CD14-positive monocyte (primary cell): ENCODE data around the gene ZNF831. TPM values are rescaled to one million over a fixed set of nuclear protein-coding genes. Genes with fewer than 3 reads are reported as not detected.

Source experiments
- DNase-seq, 3 donors: peaks; one replicate each; pipeline ENCODE4 v3.0.0-alpha.2; 2011 to 2022
- H2AFZ ChIP-seq: 2 replicates; pipeline ENCODE4 v1.6.0; 2012; ENCODE audit warnings: mild to moderate bottlenecking, low read depth, low read length, inconsistent platforms; ENCODE audit not compliant: insufficient read depth, poor library complexity, severe bottlenecking
- H3K27ac ChIP-seq, 2 donors: 1 replicate in 1 of 2; 2 replicates in 1 of 2; pipeline ENCODE4 v1.5.1; 2012 to 2013; ENCODE audit warnings: low read length in 2 of 2, control low read depth in 1 of 2, inconsistent platforms in 1 of 2, low read depth in 1 of 2, mild to moderate bottlenecking in 1 of 2
- H3K27me3 ChIP-seq, 2 donors: one replicate each; pipeline versions ENCODE4 v1.6.0 to v1.6.1; 2011 to 2013; ENCODE audit warnings: low read length in 2 of 2; ENCODE audit not compliant: control insufficient read depth in 2 of 2, insufficient read depth in 2 of 2
- H3K36me3 ChIP-seq, 2 donors: replicated peaks in 1 of 2; 1 replicate in 1 of 2; 2 replicates in 1 of 2; pipeline versions ENCODE4 v1.5.1 to v1.6.1; 2012 to 2013; ENCODE audit warnings: low read length in 2 of 2, control low read depth in 1 of 2, inconsistent platforms in 1 of 2, mild to moderate bottlenecking in 1 of 2; ENCODE audit not compliant: insufficient read depth in 2 of 2, control insufficient read depth in 1 of 2
- H3K4me1 ChIP-seq, 2 donors: 1 replicate in 1 of 2; 2 replicates in 1 of 2; pipeline versions ENCODE4 v1.5.1 to v1.6.1; 2012 to 2013; ENCODE audit warnings: low read length in 2 of 2, control low read depth in 1 of 2, inconsistent platforms in 1 of 2, mild to moderate bottlenecking in 1 of 2, moderate library complexity in 1 of 2; ENCODE audit not compliant: insufficient read depth in 2 of 2, control insufficient read depth in 1 of 2
- H3K4me2 ChIP-seq: replicated peaks from 2 replicates; pipeline ENCODE3; 2012; ENCODE audit warnings: low read length, moderate library complexity, mild to moderate bottlenecking; ENCODE audit not compliant: poor library complexity, severe bottlenecking; ENCODE audit errors: extremely low read depth
- H3K4me3 ChIP-seq, 3 experiments: fragments of 200-600 bp in 1 of 3; sonication (generic) in 1 of 3; replicated peaks in 1 of 3; 1 replicate in 2 of 3; 2 replicates in 1 of 3; pipeline ENCODE4 v1.5.1; 2011 to 2013; ENCODE audit warnings: low read length in 3 of 3, mild to moderate bottlenecking in 3 of 3, control low read depth in 2 of 3, low read depth in 2 of 3, inconsistent platforms in 1 of 3, moderate library complexity in 1 of 3
- H3K79me2 ChIP-seq: 2 replicates; pipeline ENCODE4 v1.6.0; 2012; ENCODE audit warnings: mild to moderate bottlenecking, control low read depth, inconsistent platforms, low read length, moderate library complexity; ENCODE audit not compliant: insufficient read depth
- H3K9ac ChIP-seq: 2 replicates; pipeline ENCODE4 v1.6.0; 2017; ENCODE audit warnings: low read length, mild to moderate bottlenecking; ENCODE audit not compliant: insufficient read depth, poor library complexity, severe bottlenecking
- H3K9me3 ChIP-seq, 2 donors: replicated peaks in 1 of 2; 1 replicate in 1 of 2; 2 replicates in 1 of 2; pipeline versions ENCODE4 v1.5.1 to v1.6.1; 2012 to 2013; ENCODE audit warnings: low read length in 2 of 2, control low read depth in 1 of 2; ENCODE audit not compliant: control insufficient read depth in 1 of 2, insufficient read depth in 1 of 2
- H4K20me1 ChIP-seq: 2 replicates; pipeline ENCODE4 v1.6.0; 2012; ENCODE audit warnings: mild to moderate bottlenecking, low read length, control low read depth, moderate library complexity; ENCODE audit not compliant: insufficient read depth
- H3K27ac Mint-ChIP-seq, 7 donors: one replicate each; pipeline ENCODE4 v1.8.0; 2020; ENCODE audit warnings: mild to moderate bottlenecking in 7 of 7, mixed read lengths in 7 of 7, moderate library complexity in 6 of 7, inconsistent platforms in 2 of 7
- H3K27me3 Mint-ChIP-seq, 3 donors: one replicate each; pipeline ENCODE4 v1.8.0; 2021 to 2022; ENCODE audit warnings: low read depth in 3 of 3, mild to moderate bottlenecking in 3 of 3, mixed read lengths in 3 of 3, moderate library complexity in 3 of 3, inconsistent platforms in 1 of 3
- H3K36me3 Mint-ChIP-seq, 2 donors: one replicate each; pipeline ENCODE4 v1.8.0; 2020; ENCODE audit warnings: mixed read lengths in 2 of 2, inconsistent platforms in 1 of 2, mild to moderate bottlenecking in 1 of 2
- H3K4me1 Mint-ChIP-seq: one replicate; pipeline ENCODE4 v1.8.0; 2020; ENCODE audit warnings: mild to moderate bottlenecking, mixed read lengths
- H3K4me3 Mint-ChIP-seq, 2 donors: one replicate each; pipeline ENCODE4 v1.8.0; 2020; ENCODE audit warnings: mild to moderate bottlenecking in 2 of 2, mixed read lengths in 2 of 2, moderate library complexity in 1 of 2
- H3K9me3 Mint-ChIP-seq, 7 donors: one replicate each; pipeline ENCODE4 v1.8.0; 2020 to 2022; ENCODE audit warnings: mixed read lengths in 7 of 7, mild to moderate bottlenecking in 6 of 7, moderate library complexity in 6 of 7, inconsistent platforms in 2 of 7
- CTCF ChIP-seq: fragments of 200-600 bp; IDR thresholded peaks from one replicate; pipeline ENCODE4 v1.8.0; 2022; ENCODE audit warnings: antibody characterized with exemption, mild to moderate bottlenecking
- WGBS: methylation state at CpG from one replicate; pipeline ENCODE4 v1.1.5; 2013; ENCODE audit warnings: missing lambda C conversion rate; ENCODE audit not compliant: insufficient coverage; 5-methylcytosine and 5-hydroxymethylcytosine counted together
- intact Hi-C, 2 donors: fragments of 100-400 bp; cut with micrococcal nuclease; formaldehyde crosslinking; loops; one replicate each; pipeline versions ENCODE4 v1.15.0 to v1.15.1; 2023
- polyA plus RNA-seq, 3 donors: library from polyadenylated mRNA; depleted of rRNA in 1 of 3; unstranded in 2 of 3; stranded (reverse) in 1 of 3; fragments of 300-500 nt in 2 of 3; fragments of >200 nt in 1 of 3; fragmentation: Illumina TruSeq in 2 of 3; gene quantifications; 1 replicate in 2 of 3; 2 replicates in 1 of 3; pipeline ENCODE4 v1.2.3, GENCODE V29; 2012 to 2021

ZNF831 gene
- polyA plus RNA-seq, 3 donors, result 0.03 to 0.09 TPM; not detected in 1

GRCh38 chr20:59144179-59144830 lies 19.3 kb upstream of the ZNF831 start:
- Histone ChIP-seq H3K9me3 (no peaks in the 10 kb centered on the region), H3K4me2 (no peak overlapping the region), H3K36me3 (no peaks in the 10 kb centered on the region), H3K9ac (no peak overlapping the region), H3K27me3 (no peaks in the 10 kb centered on the region), H3K79me2 (no peaks in the 10 kb centered on the region), H2AFZ (no peak overlapping the region), H3K27ac (no peak overlapping the region), H3K4me3 (no peak overlapping the region), H4K20me1 (no peaks in the 10 kb centered on the region), H3K4me1 (no peaks in the 10 kb centered on the region)
- no peak overlapping the region for H3K27ac Mint-ChIP-seq
- H3K27me3 Mint-ChIP-seq, result peaks cover 6 to 22% (median 9%) of the 10 kb centered on the region in 3 donors
- H3K9me3 Mint-ChIP-seq, result peaks cover 0 to 4% (median 0%) of the 10 kb centered on the region in 7 donors
- H3K4me1 Mint-ChIP-seq, result peaks cover 7% of the 10 kb centered on the region
- no peak overlapping the region for H3K4me3 Mint-ChIP-seq
- no peak for DNase-seq
- intact Hi-C loops, result no loop called here
- no peaks in the 10 kb centered on the region for H3K36me3 Mint-ChIP-seq
- no peak for TF ChIP-seq CTCF
- WGBS, result 83% methylated on average over 1 of the region's 9 CpGs

GRCh38 chr20:59144831-59145196 lies 18.8 kb upstream of the ZNF831 start:
- H3K4me1 Mint-ChIP-seq, result peaks cover 9% of the 10 kb centered on the region
- DNase-seq, result no peak
- no peak for TF ChIP-seq CTCF
- no peak overlapping the region for H3K4me3 Mint-ChIP-seq
- Histone ChIP-seq H3K9me3 (no peaks in the 10 kb centered on the region), H3K9ac (no peak overlapping the region), H4K20me1 (no peaks in the 10 kb centered on the region), H3K27ac (no peak overlapping the region), H2AFZ (no peak overlapping the region), H3K36me3 (no peaks in the 10 kb centered on the region), H3K4me1 (peaks cover 0 to 2% of the 10 kb centered on the region in 2 donors), H3K4me3 (no peak overlapping the region), H3K27me3 (peaks cover 0 to 2% of the 10 kb centered on the region in 2 donors), H3K4me2 (no peak overlapping the region), H3K79me2 (no peaks in the 10 kb centered on the region)
- intact Hi-C loops, result no loop called here
- H3K9me3 Mint-ChIP-seq, result peaks cover 0 to 4% (median 0%) of the 10 kb centered on the region in 7 donors
- peaks cover 8 to 26% (median 13%) of the 10 kb centered on the region in 3 donors for H3K27me3 Mint-ChIP-seq
- no peaks in the 10 kb centered on the region for H3K36me3 Mint-ChIP-seq
- WGBS, result 100% methylated on average over 3 of the region's 4 CpGs
- no peak overlapping the region for H3K27ac Mint-ChIP-seq
